ENCODE results near the gene EHD2. TPM values are rescaled to one million over a fixed set of nuclear protein-coding genes. Genes with fewer than 3 reads are reported as not detected.

Gene EHD2
- total RNA-seq, 2 donors from 2014 or later, result 48.7 to 83.2 TPM

DNA sequence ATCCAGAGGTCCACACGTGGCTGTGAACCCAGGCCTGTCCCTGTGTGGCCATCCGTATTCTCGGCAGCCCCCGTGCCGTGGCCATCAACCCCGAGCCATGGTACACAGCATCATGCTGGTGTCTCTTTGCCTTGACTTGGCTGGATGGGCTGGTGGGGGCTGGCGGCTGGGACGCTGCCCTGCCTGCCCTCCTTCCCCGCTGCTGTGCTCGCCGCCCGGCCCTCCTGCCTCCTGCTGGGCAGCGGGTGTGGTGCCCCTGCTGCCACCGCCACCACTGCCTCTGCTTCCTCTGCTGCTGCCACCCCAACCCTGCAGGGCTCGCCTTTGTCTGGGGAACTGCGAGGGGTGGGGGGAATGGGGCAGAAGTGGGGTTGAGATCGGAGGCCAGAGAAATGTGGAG, 19.7 kb upstream of the EHD2 start:
- Histone ChIP-seq H3K4me3 (no peak overlapping the region), H3K27ac (no peak overlapping the region), H3K4me1 (replicated peaks) (no peaks in the 10 kb centered on the region), H3K36me3 (peaks cover 0 to under 1% of the 10 kb centered on the region in 2 donors), H3K27me3 (replicated peaks; ENCODE audit: insufficient read depth) (no peaks in the 10 kb centered on the region), H3K9me3 (no peaks in the 10 kb centered on the region)
- DNase-seq (ENCODE audit: low spot score), result no peak
- no peak for TF ChIP-seq POLR2AphosphoS5 (IDR thresholded peaks at IDR 0.05)
- no peak for TF ChIP-seq POLR2A (IDR thresholded peaks at IDR 0.05)
- TF ChIP-seq CTCF (IDR thresholded peaks at IDR 0.05), result no peak
- WGBS, result 84% methylated on average over 16 of the region's 17 CpGs
- intact Hi-C loops (cut with DNase I), result no loop called here

DNA sequence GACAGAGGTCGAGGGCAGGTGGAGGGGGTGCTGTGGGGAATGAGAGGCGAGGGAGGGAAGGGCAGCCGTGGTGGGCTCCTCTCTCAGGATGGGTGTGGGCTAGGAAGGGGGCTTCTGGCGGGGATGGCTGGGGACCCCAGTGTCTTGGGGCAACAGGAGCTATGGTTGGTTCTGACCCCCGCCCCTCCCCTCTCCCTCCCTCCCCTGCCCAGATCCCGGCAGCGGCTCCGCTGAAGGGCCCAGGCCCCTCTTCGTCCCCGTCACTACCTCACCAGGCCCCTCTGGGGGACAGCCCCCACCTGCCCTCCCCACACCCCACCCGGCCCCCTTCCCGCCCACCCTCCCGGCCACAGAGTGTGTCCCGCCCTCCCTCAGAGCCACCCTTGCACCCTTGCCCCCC, 19.3 kb upstream of the EHD2 start:
- H3K27ac ChIP-seq, result no peak overlapping the region
- TF ChIP-seq POLR2A (IDR thresholded peaks at IDR 0.05) (no peak), POLR2AphosphoS5 (IDR thresholded peaks at IDR 0.05) (no peak), CTCF (IDR thresholded peaks at IDR 0.05) (no peak)
- H3K4me1 ChIP-seq (replicated peaks), result no peaks in the 10 kb centered on the region
- H3K36me3 ChIP-seq, result peaks cover 4 to 5% of the 10 kb centered on the region in 2 donors
- H3K9me3 ChIP-seq, result no peaks in the 10 kb centered on the region
- WGBS, result 81% methylated on average over 12 of the region's 14 CpGs
- DNase-seq (ENCODE audit: low spot score), result no peak
- no peaks in the 10 kb centered on the region for H3K27me3 ChIP-seq (replicated peaks; ENCODE audit: insufficient read depth)
- intact Hi-C loops (cut with DNase I), result no loop called here
- H3K4me3 ChIP-seq, result no peak overlapping the region

DNA sequence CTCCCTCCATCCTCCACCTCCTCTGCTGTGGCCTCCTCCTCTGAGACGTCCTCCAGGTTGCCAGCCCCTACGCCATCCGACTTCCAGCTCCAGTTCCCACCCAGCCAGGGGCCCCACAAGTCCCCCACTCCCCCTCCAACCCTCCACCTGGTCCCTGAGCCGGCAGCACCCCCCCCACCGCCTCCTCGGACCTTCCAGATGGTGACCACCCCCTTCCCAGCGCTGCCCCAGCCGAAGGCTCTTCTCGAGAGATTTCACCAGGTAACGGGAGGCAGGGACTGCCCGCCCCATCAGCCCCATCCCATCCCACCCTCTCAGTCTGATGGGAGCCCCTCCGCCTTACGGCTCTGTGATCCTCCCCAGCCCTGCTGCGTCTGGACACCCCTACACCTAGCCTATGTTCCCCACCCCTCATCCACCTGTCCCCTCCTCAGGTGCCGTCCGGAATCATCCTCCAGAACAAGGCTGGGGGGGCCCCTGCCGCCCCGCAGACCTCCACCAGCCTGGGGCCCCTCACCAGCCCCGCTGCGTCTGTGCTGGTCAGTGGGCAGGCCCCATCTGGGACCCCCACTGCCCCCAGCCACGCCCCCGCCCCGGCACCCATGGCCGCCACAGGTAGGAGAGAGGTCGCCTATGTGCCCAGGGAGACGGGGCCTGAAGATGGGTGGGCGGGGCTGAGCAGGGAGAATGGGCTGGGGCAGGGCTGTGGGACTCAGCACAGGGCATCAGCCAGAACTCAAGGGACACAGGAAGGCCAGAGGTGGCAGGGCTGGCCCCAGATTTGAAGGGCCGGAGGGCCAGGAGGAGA, 18.6 kb upstream of the EHD2 start:
- DNase-seq (ENCODE audit: low spot score), result no peak
- WGBS, result 91% methylated on average over 28 of the region's 28 CpGs
- Histone ChIP-seq H3K9me3 (no peaks in the 10 kb centered on the region), H3K27ac (no peak overlapping the region), H3K27me3 (replicated peaks; ENCODE audit: insufficient read depth) (no peaks in the 10 kb centered on the region), H3K4me1 (replicated peaks) (no peaks in the 10 kb centered on the region), H3K4me3 (no peak overlapping the region), H3K36me3 (peaks cover 7 to 12% of the 10 kb centered on the region in 2 donors)
- TF ChIP-seq POLR2A (IDR thresholded peaks at IDR 0.05) (no peak), CTCF (IDR thresholded peaks at IDR 0.05) (no peak), POLR2AphosphoS5 (IDR thresholded peaks at IDR 0.05) (no peak)
- intact Hi-C loops (cut with DNase I), result loop anchor here (5.0 kb wide), 3 partner anchors 82 to 182 kb away; no protein-coding TSS in a partner anchor

GRCh38 chr19:47695533-47696262, 17.5 kb upstream of the EHD2 start:
- intact Hi-C loops (cut with DNase I), result loop anchor here (2.0 to 5.0 kb wide), 4 partner anchors 31 to 183 kb away; no protein-coding TSS in a partner anchor
- Histone ChIP-seq H3K27ac (no peak overlapping the region), H3K9me3 (no peaks in the 10 kb centered on the region), H3K36me3 (peaks cover 7 to 14% of the 10 kb centered on the region in 2 donors), H3K4me1 (replicated peaks) (no peaks in the 10 kb centered on the region), H3K27me3 (replicated peaks; ENCODE audit: insufficient read depth) (no peaks in the 10 kb centered on the region), H3K4me3 (no peak overlapping the region)
- TF ChIP-seq POLR2AphosphoS5 (IDR thresholded peaks at IDR 0.05), result no peak
- no peak for TF ChIP-seq POLR2A (IDR thresholded peaks at IDR 0.05)
- no peak for TF ChIP-seq CTCF (IDR thresholded peaks at IDR 0.05)
- 85% methylated on average over 26 of the region's 26 CpGs for WGBS
- no peak for DNase-seq (ENCODE audit: low spot score)
